ENCODE measurements around the gene CR1. TPM values are rescaled to one million over a fixed set of nuclear protein-coding genes. Genes with fewer than 3 reads are reported as not detected.
A peak's percentile ranks its signal among the peaks of the same experiment; 100 is the strongest.
"Not testable (repeated sequence)": the region's sequence is repeated elsewhere in the genome, so short reads cannot be mapped to it uniquely, and the experiment has no call there.

The CR1 gene
- total RNA-seq, 4 donors from 2014 or later: 0.92 to 12.1 (median 2.6) TPM

DNA sequence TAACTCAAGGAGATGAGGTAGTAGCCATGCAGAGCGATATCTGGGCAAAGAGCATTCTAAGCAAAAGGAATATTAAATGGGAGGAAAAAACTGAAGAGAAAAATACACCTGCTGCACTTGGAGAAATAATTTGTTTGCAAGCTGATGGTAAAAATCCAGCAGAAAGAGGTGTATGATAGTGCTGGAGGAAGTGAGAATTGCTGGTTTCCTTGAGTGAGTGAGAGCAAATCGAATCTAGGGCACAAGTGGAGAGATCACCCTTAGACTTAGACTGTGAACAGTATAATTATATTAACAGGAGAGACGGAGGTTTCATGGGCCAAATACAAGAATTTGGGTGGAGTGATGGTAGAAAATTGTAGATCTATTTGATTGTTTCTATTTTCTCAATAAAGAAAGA, 2.7 kb upstream of the CR1 start:
- Histone ChIP-seq H3K4me1 (peaks cover 4 to 12% (median 10%) of the 10 kb centered on the region in 4 donors), H3K9me3 (no peaks in the 10 kb centered on the region), H3K4me3 (no peak overlapping the region), H3K27me3 (peaks cover 0 to 65% (median 0%) of the 10 kb centered on the region in 4 donors), H3K27ac (replicated peaks in 1 of 4) (no peak overlapping the region), H3K36me3 (no peaks in the 10 kb centered on the region)
- no peak for DNase-seq (ENCODE audit: extremely low spot score)
- intact Hi-C loops (cut with DNase I): no loop called here
- no peak for TF ChIP-seq EP300 (IDR thresholded peaks at IDR 0.05)
- no peak for TF ChIP-seq POLR2A (IDR thresholded peaks at IDR 0.05; ENCODE audit: low read depth)
- TF ChIP-seq, protein P1, sequence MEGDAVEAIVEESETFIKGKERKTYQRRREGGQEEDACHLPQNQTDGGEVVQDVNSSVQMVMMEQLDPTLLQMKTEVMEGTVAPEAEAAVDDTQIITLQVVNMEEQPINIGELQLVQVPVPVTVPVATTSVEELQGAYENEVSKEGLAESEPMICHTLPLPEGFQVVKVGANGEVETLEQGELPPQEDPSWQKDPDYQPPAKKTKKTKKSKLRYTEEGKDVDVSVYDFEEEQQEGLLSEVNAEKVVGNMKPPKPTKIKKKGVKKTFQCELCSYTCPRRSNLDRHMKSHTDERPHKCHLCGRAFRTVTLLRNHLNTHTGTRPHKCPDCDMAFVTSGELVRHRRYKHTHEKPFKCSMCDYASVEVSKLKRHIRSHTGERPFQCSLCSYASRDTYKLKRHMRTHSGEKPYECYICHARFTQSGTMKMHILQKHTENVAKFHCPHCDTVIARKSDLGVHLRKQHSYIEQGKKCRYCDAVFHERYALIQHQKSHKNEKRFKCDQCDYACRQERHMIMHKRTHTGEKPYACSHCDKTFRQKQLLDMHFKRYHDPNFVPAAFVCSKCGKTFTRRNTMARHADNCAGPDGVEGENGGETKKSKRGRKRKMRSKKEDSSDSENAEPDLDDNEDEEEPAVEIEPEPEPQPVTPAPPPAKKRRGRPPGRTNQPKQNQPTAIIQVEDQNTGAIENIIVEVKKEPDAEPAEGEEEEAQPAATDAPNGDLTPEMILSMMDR (IDR thresholded peaks at IDR 0.05): no peak
- TF ChIP-seq POLR2AphosphoS5 (IDR thresholded peaks at IDR 0.05): no peak
- 74% methylated on average over 3 of the region's 3 CpGs for WGBS

DNA sequence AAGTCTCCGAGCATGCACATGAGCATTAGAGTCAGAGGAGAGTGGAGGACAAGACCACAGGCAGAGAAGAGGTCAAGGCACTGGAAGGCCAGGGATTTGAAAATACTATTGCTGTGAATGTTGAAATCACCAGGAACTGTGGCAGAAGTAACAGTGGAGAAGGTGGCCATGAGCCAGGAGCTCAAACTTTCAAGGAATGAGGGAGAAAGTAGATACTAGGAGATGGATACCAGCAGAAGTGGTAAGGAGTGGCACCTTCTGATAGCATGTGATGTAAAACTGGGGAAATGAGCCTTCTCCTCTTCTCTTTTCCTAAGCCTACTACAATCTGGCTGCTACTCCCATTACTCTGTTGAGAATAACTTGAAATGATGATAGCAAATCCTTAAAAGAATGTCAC, 1.8 kb upstream of the CR1 start:
- no peaks in the 10 kb centered on the region for H3K9me3 ChIP-seq
- DNase-seq (ENCODE audit: extremely low spot score): no peak
- H3K36me3 ChIP-seq: no peaks in the 10 kb centered on the region
- no peak overlapping the region for H3K4me3 ChIP-seq
- H3K27me3 ChIP-seq: peaks cover 0 to 68% (median 0%) of the 10 kb centered on the region in 4 donors
- WGBS: 83% methylated on average over 1 of the region's 1 CpG
- H3K27ac ChIP-seq (replicated peaks in 1 of 4): no peak overlapping the region
- no peak for TF ChIP-seq POLR2AphosphoS5 (IDR thresholded peaks at IDR 0.05)
- TF ChIP-seq EP300 (IDR thresholded peaks at IDR 0.05): no peak
- TF ChIP-seq, protein P1 (IDR thresholded peaks at IDR 0.05): no peak
- TF ChIP-seq POLR2A (IDR thresholded peaks at IDR 0.05; ENCODE audit: low read depth): no peak
- intact Hi-C loops (cut with DNase I): no loop called here
- H3K4me1 ChIP-seq: peaks cover 4 to 12% (median 10%) of the 10 kb centered on the region in 4 donors

DNA sequence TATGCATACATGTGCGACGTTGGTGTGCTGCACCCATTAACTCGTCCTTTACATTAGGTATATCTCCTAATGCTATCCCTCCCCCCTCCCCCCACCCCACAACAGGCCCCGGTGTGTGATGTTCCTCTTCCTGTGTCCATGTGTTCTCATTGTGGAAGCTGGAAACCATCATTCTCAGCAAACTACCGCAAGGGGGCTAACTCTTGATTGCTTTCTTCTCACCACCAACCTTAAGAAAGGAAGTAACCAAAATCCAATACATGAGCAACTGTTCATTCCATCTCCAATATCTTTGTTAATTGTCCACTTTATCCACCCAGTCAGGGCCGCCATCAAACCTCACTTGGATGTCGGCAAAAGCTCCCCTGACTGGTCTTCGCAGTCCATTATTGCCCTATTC, 676 bp upstream of the CR1 start:
- H3K36me3 ChIP-seq; DNase-seq (ENCODE audit: extremely low spot score); H3K9me3 ChIP-seq; intact Hi-C loops (cut with DNase I); H3K27ac ChIP-seq (replicated peaks in 1 of 4): not testable (repeated sequence)
- 76% methylated on average over 8 of the region's 8 CpGs for WGBS
- H3K27me3 ChIP-seq: peaks cover 0 to 73% (median 0%) of the 10 kb centered on the region in 4 donors
- peaks cover 4 to 12% (median 10%) of the 10 kb centered on the region in 4 donors for H3K4me1 ChIP-seq
- peak overlapping the region in 1 of 4 donors; percentile 57 for H3K4me3 ChIP-seq

- Histone ChIP-seq H3K4me3 (no peak overlapping the region), H3K4me1 (peaks cover 4 to 12% (median 10%) of the 10 kb centered on the region in 4 donors), H3K27ac (replicated peaks in 1 of 4) (no peak overlapping the region), H3K9me3 (no peaks in the 10 kb centered on the region), H3K36me3 (no peaks in the 10 kb centered on the region), H3K27me3 (peaks cover 0 to 68% (median 0%) of the 10 kb centered on the region in 4 donors)
- intact Hi-C loops (cut with DNase I): no loop called here
- TF ChIP-seq, protein P1 (IDR thresholded peaks at IDR 0.05): no peak
- no peak for TF ChIP-seq POLR2A (IDR thresholded peaks at IDR 0.05; ENCODE audit: low read depth)
- no peak for TF ChIP-seq POLR2AphosphoS5 (IDR thresholded peaks at IDR 0.05)
- TF ChIP-seq EP300 (IDR thresholded peaks at IDR 0.05): no peak
- 59% methylated on average over 5 of the region's 5 CpGs for WGBS
- no peak for DNase-seq (ENCODE audit: extremely low spot score)
Observed at GRCh38 chr1:207497941-207498340, 2.0 kb downstream of the CR1 start.

- TF ChIP-seq, protein P1 (IDR thresholded peaks at IDR 0.05): peak; percentile 44 to 52 (median 47)
- TF ChIP-seq EP300 (IDR thresholded peaks at IDR 0.05): no peak
- Histone ChIP-seq H3K4me3 (no peak overlapping the region), H3K27me3 (peaks cover 0 to 57% (median 0%) of the 10 kb centered on the region in 4 donors), H3K36me3 (no peaks in the 10 kb centered on the region), H3K9me3 (no peaks in the 10 kb centered on the region), H3K27ac (replicated peaks in 1 of 4) (no peak overlapping the region), H3K4me1 (peaks cover 4 to 12% (median 10%) of the 10 kb centered on the region in 4 donors)
- WGBS: 0% methylated on average over 4 of the region's 4 CpGs
- DNase-seq (ENCODE audit: extremely low spot score): no peak
- intact Hi-C loops (cut with DNase I): no loop called here
Observed at GRCh38 chr1:207499573-207499972, 3.6 kb downstream of the CR1 start.

Data from esophagus muscularis mucosa (tissue), 4 donors.